Stimulated activated CD4-positive, alpha-beta T cell treated with anti-CD3 and anti-CD28 coated beads, Interleukin-2, amount 100 ng/mL, for 4 hours (primary cell): Measurements from ENCODE around the gene CDRT4.

Experiments
- DNase-seq: peaks from one replicate; pipeline ENCODE4 v3.0.0-alpha.2; 2020; ENCODE audit warnings: low read depth

The CDRT4 gene

DNA sequence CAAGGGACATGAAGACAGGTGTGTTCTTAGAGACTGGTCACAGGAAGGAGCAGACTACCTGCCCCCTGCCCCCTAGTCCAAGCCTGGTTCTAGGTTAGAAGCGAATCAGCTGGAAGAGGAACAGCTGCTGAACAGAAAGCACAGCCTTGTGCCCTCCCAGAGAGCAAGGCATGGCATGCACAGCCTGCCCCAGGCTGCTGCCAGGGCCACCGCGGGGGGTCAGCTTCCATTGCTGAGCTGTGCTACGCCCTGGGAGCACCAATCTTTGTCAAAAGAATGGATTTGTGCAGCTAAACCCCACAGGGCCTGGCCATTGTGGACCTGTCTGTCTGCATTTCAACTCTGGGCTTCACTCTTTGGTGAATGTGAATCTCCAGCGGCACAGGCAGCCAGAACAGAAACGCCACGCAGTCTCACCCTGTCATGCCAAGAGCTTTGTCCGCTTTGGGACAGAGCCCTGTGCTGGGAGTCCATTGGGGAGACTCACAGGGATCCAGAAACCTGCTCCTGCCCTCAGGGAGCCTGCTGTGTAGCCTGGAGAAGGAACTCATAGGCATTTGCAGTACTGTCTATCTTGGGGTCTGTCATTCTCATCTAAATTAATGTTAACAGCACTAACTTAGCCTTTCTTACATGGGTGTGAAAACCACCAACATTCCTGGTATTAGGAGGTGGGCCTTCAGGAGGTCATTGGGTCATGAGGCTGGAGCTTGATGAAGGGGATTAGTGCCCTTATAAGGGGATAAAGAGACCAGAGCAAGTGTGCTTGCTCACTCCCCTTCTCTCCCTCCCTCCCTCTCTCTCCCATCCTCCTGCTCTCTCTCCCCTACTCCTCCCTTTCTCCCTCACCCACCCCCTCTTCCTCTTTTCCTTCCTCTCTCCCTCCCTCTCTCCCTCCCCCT lies 25.6 kb upstream of the CDRT4 start:
- DNase-seq = no peak

DNA sequence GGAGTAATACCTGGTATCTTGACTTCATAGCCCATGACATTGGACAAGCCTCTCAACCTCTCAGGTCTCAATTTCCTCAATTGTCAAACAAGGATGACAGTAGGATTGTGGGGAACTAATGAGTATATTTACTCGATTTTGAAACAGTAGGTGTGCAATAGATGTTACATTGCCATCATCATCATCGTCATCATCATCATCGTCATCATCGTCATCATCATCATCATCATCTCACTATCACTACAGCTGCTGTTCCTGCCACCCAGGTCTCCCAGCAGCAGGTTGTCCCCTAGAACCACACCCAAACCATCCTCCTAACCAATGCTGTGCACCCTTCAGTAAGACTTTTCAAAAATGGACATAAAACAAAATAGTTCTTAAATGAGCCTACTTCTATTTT lies 24.8 kb upstream of the CDRT4 start:
- DNase-seq = no peak

DNA sequence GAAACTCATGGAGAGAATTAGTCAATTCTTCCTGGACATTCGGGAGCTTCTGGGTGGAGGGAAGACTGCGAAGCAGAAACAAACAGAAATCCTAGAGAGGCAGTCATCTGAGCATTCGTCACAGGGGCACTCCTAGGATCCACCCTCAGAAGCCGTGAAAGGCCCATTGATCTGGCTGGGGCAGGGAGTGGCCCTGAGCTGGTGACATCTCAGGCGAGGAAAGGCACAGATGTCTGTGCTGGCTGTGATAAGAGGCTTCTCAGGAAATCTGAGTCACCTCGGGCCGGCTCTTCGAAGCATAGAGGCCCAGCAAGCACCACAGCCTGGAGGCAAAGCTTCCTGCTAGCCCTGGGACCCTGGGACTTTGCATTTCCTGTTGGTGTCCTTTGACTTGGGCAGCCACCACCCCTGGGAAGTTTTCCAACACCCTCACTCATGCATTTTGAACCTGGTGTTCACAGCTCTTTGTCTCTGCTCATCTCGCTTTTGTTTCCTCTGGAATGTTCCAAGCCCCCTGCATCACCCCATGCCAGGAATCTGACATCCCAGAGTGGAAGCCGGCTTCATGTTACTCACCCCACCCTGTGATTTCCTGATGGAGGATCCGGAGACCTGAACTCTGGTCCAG lies 23.3 kb upstream of the CDRT4 start:
- DNase-seq = no peak

DNA sequence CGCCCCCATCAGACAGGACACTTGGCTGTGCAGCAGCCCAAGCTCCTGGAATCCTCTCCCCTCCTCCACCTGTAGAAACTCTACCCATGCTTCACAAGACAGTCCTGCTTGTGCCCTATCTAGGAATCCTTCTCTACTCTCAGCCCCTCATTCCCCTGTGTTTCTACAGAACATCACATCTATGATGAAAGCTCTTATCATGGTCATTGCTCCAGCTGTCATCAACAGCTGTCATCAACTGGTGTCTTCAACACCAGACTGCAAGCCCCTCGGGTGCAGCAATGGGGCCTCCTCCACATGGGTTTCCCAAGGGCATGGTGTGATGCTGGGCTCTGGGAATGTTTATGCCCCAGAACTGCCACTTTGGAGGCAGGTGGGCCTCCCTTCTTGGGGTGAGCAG lies 21.1 kb upstream of the CDRT4 start:
- no peak for DNase-seq

DNA sequence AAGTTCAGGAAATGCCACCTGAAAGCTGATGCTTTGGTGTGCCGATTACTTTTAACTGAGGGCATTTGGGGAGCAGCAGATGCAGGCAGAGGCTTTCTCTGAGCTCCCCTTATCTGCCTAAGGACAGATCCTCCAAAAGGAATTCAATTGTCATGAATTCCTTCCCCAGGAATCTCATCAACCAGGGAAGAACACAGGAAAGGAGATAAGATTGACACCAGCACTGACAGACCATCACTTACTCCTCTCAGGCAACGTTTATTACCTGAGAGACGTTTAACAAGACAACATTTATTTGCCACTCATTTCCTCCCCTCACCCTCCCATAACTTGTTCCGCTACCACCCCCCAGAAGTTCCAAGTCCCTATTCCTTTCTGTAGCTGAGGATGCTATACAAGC lies 17.6 kb upstream of the CDRT4 start:
- DNase-seq = no peak

DNA sequence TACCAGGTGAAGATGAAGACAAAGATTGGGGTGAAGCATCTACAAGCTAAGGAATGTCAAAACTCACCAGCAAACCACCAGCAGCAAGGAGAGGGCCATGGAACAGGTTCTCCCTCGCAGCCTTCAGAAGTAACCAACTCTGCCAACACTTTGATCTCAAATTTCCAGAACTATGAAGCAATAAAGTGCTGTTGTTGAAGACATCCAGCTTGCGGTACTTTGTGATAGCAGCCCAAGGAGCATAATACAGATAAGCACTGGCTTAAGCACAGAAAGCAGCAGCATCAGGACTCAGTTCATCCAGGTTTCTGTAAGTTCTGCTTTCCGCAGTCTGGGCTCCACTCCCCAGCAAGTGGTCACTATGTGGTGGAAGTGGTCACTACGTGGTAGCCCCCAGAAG lies 16.0 kb upstream of the CDRT4 start:
- DNase-seq = no peak

DNA sequence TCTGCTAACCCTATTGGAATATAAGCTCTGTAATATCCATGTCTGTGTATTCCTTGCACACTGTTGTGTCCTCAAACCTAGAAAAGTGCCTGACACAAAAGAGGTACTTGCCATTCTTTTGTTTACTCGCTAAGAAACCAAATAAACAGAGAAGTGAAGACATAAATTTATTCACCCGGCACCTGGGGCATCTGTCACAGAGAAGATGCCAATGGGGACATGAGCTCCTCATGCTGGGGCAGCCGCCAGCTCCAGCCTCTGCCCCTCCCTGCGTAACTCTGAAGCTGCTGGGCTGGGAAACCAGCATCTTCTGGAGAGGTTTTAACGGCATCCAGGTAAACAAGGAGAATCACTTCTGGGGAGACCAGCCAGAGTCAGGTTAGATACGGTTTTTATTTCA lies 15.1 kb upstream of the CDRT4 start:
- no peak for DNase-seq

DNA sequence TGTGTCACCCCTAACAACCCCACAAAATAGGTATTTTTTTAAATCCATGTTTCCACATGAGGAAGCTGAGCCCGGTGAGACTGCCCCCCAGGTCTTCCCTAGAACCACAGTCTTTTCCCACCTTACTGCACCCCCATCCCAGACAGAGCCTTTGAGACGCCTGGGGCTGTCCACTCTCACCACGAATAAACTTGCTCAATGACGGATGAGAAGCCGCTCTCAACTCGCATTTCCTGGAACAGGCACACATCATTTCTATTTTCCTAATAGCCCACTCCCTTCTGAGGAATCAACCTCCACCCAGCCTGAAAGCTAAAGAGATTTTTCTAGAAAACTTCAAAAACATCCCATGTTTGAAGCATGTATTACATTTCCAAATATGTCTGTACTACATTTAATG lies 14.1 kb upstream of the CDRT4 start:
- DNase-seq = no peak

DNA sequence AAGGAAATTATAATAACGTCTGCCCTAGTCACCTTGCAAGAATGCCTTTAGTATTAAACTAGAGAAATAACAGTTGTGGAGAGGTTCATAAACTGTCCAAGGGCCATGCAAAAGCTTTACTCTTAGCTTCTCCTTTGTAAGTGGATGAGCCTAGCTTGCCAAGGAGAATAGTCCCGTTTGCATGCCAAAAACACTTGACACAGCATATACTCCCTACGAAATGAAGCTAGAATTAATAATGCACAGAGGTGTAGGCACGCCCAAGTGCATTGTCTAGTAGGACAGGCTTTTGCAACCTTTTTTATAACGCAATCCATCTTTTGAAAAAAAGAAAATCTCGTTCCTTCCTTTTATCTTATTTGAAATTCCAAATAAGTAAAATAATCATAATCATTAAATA lies 12.8 kb upstream of the CDRT4 start:
- no peak for DNase-seq

DNA sequence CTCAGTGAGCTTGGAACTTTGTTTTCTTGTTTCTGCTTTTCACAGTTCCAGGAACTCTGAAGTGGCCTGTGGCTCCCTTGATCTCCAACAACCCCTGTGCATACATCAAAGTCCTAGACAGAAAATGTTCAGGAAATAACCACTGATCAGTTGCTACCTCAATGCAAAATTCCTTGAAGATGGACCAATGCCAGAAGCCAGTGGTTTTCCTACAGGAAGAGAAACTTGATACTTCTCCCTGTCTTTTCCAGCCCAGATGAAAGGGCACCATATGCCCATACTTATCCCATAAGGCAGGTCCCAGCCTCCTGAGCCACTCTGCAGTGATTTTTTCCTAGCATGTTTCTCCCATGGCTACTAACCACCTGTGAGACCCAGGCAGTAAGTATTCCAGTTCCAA lies 12.3 kb upstream of the CDRT4 start:
- DNase-seq = no peak

DNA sequence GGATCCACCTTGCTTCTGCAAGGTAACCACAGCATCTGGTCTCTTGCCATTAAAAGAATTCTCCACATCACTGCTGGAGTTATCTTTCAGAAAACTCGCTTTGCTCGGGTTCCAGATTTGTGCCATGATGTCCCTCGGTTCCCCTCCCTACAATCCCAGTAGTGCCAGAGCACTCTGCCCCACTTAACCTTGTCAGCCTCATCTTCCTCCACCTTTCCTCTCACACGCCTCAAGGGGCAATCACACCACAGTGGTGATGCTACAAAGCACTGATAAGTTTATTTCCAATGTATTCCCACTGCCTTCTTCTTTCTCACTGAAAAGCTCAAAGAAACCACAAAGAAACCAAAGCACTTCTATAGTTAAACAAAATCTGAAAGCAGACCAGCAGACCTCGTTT lies 11.4 kb upstream of the CDRT4 start:
- DNase-seq = no peak

DNA sequence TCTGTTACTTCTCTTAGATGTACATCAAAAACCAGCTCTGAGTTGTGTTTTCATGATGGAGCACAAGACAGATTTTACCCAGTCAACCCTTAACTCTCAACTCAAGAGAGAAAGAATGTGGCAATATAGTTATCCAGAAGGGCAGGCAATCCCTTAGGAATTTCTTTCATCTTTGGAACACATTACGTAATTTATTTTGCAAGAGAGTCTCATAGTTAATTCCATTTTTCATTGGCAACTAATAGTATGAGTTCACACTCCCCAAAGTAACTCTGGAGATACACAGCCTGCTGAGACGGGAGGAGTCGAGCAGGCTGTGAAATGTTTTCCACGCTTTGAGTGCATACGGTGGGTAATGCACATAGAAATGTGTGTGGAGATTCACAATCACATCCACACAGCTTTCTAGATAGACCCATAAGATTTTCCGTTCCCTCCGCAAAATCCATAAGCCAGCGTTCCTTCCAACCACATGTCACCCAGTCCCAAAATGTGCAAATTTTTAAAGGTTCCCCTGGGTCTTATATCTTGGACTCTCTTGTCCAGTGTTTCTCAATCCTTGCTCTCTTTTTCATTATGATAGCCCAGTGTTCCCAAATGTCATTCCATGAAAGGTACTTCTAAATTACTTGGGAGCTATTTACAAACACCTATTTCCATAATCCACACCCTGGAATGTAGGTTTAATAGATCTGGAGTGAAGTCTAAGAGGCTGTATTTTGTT lies 8.4 kb upstream of the CDRT4 start:
- no peak for DNase-seq

DNA sequence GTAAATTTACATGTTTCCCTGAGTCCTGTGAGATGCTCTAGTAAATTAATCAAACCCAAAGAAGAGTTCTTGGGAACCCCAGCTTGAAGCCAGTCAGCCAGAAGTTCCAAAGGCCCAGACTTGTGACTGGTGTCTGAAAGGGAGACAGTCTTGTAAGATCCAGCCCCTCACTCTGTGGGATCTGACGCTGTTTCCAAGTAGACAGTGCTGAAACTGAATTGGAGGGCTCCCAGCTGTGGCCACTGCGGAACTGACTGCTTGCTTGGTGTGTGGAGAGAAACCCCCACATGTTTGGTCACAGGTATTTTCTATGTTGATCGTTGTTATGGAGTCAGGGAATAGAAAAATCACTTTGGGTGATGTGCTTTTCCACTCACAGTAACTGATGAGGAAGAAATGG lies 5.5 kb upstream of the CDRT4 start:
- no peak for DNase-seq

DNA sequence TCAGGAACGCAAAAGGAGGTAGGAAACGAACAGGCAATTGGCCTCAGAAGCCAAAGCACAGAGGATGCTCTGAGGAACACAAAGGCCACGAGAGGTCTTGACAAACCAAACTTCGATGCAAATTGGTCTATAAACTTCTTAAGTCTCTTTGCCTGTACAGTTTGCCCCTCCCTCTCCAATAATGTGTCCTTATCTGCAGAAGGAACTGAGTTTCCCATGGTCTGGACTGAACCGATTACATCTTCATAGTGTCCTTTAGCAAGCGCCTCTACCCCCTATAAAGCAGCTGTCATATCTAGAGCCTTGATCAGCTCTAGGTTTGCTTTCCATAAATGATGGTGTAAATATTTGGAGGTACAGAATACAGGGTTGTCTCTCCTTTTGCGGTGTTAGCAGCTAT lies 3.1 kb upstream of the CDRT4 start:
- no peak for DNase-seq

DNA sequence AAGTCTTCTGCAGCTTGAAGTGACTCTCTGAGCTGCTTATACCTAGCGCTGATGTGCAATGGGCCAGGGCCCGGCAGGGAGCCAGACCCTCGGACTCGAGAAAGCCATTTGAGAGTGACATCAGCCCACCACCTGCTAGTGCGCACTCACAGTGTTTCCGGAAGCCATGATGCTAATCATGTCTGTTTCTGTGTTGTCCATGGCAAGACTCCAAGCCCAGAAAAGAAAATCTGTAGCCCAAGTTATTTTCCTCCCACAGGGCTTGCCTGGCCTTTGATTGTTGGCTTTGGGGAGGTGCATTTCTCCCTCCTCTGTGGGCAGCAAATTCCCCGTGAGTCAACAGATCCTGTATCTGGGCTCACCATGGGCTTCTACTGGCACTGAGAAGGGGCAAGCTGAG lies 1.8 kb upstream of the CDRT4 start:
- no peak for DNase-seq

DNA sequence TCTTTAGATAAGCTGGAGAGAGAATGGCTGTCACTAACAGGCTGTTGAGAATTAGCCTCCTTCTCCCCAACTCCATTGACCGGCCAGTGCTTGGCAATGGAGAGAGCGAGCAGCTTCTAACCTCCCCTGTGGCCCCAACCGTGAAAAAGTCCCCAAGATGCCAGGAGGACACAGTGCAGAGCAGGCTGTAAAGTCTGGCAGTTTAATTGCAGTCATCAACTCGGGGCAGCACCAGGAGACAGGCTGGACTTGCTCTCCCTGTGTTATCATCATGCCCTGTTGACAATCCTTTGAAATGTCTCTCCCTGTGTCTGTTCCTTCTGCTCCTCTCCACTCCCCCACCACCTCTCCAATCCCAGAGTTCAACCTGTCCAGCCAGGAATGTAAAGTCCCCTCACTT lies 705 bp upstream of the CDRT4 start:
- no peak for DNase-seq

DNA sequence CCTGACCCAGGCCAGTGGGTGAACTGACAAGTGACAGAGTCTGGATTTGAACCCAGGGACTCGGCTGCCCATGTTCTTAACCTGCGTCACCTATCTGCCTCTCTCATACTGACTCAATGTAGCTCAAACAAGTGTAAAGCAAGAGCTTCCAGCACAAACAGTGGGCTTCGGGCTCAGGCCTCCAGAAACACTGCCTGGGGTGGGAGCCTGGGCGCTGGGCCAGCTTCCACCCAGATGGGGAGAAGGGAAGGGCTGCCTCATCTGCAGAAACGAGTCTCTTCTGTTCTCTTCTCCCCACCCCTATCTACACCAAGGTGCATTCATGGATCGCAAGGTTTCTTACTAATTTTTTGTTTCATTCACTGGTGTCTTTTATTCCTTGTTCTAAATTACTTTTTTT lies 1.3 kb downstream of the CDRT4 start:
- no peak for DNase-seq

DNA sequence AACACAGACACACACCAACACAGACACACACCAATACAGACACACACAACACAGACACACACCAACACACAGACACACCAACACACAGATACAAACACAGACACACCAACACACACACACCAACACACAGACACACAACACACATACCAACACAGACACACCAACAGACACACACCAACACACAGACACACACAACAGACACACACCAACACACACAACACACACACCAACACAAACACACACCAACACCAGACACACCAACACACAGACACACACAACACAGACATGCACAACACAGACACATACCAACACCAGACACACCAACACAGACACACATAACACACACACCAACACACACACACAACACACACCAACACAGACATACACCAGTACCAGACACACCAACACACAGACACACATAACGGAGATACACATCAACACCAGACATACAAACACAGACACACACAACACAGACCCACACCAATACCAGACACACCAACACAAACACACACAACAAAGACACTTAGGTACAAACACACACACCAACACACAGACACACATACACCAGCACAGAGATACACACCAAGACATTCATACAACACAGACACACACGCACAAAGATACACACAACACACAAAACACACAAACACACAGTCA lies 2.2 kb downstream of the CDRT4 start:
- DNase-seq = no peak

DNA sequence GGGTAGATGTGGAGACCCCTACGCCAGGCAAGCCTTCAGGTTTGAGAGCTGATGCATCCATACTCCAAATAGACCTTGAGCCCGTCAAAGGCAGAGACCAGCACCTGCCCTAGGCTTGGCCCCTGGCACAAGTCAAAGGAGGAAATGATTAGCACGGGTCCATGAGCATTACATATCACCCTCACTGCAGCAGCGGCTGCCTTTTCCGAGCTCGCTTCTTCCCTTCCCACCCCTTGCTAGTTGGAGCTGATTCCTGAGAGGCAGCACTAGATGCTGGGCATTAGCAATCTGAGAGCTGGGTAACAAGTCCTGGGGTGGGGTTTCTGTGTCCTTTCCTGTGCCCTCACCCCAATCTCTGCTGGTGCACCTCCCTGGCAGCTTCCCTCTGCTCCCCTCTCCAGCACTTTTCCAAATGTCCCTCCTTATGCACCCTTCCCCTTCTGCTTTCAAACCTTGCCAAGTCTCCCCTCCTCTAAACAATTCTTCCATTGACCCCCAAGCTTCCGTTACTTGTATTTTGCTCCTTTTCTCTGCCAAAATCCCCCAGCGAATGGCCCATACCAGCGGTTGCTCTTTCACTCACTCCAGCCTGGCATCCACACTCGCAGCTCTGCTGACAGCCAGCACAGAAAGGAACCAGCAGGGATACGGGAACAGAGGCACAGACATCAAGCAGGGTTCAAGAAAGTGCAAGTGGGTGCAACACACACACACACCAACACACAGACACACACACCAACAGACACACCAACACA lies 3.0 kb downstream of the CDRT4 start:
- no peak for DNase-seq

DNA sequence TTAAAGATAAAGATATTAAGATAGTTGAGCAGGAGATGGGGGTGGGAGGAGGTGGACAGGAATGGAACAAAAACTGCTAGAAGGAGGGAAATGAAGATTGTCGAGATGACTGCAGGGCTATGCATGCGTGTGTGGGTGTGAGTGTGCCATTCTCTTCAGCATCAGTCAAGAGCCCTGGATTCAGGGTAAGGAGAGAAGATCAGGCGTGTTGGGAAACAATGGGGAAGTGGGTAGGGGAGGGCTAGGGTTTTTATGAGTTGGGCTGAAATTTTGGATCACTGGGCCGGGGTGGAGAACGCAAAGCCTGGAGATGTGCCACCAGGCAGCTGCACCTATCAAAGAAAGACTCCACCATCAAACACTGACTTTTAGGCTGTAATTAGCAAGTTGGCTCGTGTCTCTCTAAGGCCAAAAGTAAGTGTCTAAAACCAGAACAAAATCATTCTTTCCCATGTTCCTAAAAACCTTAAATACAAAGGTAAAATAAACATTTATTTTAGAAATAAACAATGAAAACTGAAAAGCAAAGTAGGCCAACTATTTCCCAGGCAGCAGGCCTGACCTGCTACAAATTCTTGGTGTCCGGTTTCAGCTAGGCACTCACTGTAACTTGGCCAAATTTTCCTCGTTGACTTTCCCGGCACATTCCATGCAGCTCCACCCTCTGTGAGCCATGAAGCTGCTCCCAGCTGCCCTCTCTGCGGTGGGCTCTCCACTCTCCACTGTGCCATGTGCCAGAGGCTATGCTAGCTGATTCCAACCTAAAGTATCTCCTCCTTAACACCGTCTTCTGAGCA lies 4.2 kb downstream of the CDRT4 start:
- no peak for DNase-seq

DNA sequence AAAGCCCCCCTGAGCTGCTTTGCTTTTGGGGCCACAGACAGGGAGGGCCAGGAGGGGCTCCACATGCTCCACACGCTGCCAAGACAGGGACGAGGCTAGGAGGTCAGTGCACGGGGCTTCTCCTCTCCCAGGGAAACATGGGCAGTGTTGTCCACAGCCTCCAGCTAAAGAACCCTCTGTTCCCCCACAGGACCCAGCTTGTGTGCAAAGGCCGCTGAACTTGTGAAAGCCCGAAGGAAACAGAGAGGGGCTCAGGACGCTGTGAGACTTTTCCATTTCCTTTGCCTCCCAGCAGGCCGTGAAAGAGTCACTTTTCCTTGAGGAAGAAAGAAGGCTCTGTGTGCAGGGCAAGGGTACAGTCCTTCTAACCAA lies 9.7 kb downstream of the CDRT4 start:
- DNase-seq = no peak
